CD4-positive, alpha-beta T cell treated with Interleukin-21 for 1 hour (primary cell): ENCODE data around the gene FBXO38.

Experiments
- DNase-seq: peaks from one replicate; pipeline ENCODE4 v3.0.0-alpha.2; 2020

FBXO38 gene

DNA sequence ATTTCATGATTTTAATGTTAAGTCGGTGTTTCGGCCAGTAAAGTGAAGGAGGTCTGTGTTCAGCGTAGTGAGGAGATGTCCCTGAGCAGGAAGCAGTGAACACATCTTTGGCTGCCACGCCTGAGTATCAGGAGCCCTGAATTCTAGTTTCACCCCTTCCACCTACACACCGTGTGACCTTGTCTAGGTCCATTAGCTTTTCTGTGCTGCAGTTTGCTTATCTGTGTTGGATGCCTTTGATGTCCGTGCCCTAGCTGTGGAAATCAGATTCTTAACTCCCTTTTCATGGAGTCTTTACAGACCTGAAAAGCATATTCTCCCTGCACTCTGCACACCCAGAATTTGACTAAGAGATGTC lies 601 bp downstream of the FBXO38 start:
- DNase-seq, result no peak

DNA sequence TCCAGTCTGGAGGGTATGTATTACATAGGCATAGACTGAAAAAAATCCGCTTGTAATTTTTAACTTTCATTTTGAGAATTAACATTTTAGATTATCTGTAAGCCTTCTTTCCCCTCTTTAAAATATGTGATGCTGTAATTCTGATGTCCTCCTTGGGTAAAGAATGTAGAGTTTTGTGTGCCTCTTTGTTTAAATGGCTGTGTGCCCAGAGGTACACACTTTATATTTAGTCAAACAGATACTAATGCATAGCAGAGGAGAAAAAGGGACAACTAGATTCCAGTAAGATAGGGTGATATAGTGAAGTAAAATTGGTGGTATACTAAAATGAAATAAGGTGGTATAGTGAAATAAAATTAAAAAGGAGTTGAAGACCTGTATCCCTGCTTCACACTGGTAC lies 1.3 kb downstream of the FBXO38 start:
- DNase-seq, result no peak

DNA sequence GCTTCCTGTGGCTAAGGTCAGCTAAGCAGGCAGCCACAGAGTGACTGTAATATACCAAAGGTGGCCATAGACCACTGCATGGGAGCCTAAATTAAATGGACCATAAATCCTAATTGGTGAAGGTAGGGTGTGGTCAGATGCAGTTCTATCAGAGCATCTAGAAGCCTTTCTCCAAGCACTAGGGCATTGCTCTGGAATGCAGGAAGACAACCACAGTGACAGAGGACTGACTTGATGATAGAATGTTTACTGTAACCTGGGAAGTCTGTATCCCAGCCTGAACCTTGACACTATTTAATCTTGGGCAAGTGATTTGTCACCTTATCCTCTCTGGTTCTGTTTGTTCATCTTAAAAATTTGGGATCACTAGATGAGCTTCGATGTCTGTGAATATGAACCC lies 2.3 kb downstream of the FBXO38 start:
- DNase-seq, result no peak

DNA sequence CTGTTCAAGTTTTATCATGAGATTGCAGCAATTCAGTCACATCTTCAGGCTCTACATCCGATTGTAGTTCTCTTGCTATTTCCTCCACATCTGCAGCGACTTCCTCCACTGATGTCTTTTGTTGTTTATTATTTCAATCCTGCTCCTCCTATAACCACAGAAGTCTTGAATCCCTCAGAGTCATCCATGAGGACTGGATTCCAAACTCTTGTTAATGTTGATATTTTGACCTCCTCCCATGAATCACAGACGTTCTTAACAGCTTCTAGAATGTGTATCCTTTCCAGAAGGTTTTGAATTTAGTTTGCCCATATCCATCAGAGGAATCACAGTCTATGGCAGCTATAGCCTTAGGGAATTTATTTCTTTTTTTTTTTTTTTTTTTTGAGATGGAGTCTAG lies 3.6 kb downstream of the FBXO38 start:
- no peak for DNase-seq

DNA sequence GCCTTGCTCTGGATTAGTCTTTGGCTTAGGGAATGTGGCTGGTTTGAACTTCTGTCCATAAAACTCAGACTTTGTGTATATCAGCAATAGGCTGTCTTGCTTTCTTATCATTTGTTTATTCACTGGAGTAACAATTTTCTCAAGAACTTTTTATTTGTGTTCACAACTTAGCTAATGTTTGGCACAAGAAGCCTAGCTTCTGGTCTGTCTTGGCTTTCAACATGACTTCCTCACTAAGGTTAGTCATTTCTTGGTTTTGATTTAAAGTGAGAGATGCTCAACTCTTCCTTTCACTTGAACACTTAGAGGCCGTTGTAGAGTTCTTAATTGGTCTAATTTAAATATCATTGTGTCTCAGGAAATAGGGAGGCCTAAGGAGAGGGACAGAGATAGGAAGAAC lies 4.9 kb downstream of the FBXO38 start:
- no peak for DNase-seq

DNA sequence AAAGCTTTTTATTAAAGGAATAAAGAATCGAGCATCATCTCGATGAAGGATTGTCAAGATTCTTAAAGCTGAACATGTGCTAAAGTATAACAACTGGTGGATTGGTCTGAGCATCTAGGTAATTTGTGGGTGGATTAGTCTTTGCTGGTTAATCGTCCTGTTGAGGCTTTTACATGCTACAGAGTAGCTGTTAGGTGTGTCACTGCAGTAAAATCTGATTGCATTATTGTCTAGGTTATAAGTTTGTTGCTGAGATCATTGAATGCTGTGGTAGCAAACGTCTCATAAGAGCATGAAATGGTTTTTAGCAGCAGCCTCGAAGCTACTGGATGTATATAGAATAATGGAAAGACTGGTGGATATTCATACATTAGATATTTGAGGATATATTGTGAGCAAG lies 7.2 kb downstream of the FBXO38 start:
- no peak for DNase-seq

DNA sequence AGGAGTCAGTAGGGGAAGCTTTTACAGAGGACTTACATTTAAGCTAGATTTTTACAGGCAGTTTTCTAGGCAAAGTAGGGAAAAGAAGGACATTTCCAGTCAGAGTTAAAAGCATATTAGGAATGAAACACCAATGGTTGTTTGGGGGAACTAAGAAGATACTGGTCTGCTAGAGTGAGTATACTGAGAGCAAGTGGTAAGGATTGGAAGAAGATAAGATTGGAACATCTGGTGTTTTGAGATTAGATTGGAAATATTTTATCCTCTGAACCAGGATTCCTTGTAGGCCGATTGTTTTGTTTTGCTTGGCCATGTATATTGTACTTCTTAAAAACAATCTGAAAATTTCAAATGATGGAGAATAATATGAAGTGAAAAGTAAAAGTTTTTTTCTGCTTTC lies 7.7 kb downstream of the FBXO38 start:
- DNase-seq, result no peak

DNA sequence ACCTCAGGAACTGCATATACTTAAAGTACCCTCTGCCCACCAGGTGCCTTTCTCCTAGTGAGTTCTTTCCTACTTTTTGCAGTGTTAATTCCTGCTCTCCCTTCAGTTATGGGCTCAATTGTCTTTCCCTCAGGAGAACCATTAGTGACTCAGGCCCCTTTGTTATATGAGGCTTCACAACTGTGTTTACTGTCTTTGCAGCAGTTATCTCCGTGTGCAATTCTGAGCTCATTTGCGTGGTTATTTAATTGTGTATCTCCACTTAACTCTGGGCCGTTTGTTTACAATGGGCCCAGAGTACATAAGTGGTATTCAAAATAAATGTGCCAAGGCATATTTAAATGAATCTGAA lies 9.6 kb downstream of the FBXO38 start:
- no peak for DNase-seq

DNA sequence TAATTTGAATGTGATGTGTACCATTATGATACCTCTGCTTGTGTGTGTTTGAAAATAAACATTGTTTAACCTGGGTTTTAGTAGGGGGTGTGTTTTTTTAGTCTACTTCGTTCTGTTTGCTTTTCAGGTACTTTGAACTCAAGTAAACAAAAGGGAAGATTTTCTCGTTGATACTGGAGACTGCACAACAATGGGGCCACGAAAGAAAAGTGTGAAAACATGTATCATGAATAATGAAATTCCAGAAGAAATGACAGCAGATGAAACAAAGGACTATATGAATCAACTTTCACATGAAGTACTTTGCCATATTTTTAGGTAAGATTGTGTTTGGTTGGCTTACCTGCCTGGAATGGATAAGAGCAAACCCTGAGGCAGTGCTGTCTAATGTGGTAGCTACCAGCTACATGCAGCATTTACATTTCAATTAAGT lies 10.8 kb downstream of the FBXO38 start:
- DNase-seq, result no peak

DNA sequence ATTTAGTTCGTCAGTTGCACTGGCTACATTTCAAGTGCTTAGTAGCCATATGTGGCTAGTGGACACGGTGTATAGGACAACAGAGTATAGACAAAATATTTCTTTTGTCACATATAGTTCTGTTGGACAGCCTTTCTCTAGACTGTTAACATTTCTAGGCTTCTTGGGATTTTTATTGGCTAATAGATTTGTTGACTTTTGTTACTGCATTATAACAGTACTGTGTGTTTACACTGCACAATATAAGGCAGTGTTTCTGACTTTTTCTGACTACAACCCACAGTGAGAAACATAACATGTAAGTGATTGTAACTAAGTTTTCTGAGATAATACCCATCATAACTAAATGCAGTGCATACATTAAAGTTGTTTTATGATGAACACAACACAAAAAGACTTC lies 11.3 kb downstream of the FBXO38 start:
- no peak for DNase-seq

DNA sequence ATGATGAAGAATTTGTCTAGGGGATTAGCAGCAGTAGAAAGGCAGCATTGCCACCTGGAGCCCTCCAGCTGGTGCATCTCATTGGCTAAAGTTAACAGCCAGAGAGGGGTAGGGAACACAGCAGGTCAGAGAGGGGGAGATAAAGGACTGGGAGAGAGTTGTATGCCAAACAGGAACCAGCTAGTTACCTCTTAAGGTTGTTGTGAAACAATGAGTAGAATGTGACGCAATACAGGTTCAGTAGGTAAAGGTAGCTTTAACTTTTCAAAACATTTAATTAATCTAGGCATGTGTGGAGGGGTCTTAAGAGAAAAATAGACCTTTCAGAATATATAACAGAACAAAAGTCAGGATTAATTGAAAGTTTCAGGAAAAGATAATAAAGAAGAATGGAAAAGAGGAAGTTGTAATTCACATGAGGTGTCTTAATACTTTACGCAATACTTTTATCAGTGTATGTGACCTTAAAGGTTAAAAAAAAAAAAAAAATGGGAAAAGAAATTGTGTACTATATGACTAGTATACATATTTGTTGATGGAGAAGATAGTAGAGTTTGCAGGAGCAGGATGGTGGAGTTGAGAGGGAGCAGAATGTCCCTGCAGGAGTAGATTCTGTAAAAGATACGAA lies 14.3 kb downstream of the FBXO38 start:
- no peak for DNase-seq

DNA sequence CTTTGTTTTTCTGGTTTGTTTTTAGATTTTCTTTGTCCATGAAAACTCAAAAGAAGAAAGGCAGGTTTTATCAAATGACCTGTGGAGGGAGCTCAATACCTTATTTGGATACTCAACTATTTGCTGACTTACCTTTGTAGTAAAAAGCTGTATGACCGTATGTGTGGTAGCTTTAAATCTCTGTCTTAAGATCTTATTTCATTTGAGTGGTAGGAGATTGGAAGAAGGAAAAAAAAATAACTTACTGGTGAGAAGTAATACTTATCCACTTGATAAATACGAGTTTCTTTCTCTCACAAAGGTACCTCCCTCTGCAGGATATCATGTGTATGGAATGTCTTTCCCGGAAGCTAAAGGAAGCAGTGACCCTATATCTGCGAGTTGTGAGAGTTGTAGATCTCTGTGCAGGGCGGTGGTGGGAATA lies 15.0 kb downstream of the FBXO38 start:
- no peak for DNase-seq

DNA sequence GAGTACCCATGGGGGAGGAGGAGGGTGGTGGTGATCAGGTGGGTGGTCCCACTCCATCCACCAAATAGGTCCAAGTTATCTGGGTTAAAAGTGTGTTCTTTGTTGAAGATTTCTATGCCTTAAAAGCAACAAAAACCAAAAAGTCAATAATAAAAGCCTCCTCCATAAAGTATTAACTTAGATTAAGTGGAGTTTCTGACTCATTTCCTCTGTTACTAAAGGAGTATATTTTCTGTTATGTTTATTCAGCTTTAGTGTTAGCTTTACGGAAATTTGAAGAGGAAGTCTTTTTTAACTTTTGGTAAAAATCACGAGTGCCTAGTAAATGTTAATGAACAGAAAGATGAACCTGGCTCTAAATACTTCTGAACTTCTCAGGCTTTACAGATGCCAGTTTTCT lies 17.8 kb downstream of the FBXO38 start:
- DNase-seq, result no peak

DNA sequence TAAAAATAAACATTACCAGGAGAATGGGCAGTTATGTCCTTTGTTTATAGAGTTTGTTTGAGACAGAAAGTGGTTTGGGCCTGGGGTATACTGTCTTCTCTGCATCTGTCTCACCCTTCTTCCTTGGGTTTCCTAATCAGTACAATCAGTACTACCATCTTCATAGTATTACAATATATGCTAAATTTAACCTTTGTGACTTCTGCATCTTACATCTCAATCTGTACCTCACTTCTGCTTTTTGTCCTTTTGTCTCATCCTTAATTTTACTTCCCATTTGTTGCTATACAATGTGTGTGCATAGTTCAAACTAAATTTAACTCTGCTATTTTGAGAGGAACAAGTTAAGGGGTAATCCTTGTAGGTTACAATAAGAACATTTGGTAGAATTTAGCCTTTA lies 19.6 kb downstream of the FBXO38 start:
- no peak for DNase-seq

DNA sequence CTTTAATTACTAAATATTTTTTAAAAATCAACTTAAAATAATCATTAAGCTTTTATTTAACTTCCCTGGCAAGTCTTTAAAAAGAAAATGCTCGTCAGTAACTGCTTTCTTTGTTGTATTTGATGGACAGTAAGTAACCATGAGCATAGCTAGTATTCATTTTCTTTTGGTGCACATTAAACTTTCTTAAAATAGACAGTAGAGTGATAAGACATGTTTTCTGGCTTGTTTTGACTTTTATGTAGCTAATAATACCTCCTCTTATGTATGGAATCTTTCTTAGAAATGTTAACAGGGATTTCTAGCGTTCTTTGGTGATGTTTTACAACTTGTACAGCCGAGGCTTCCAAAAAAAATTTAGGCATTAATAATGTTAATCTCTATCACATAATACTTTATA lies 22.6 kb downstream of the FBXO38 start:
- no peak for DNase-seq

DNA sequence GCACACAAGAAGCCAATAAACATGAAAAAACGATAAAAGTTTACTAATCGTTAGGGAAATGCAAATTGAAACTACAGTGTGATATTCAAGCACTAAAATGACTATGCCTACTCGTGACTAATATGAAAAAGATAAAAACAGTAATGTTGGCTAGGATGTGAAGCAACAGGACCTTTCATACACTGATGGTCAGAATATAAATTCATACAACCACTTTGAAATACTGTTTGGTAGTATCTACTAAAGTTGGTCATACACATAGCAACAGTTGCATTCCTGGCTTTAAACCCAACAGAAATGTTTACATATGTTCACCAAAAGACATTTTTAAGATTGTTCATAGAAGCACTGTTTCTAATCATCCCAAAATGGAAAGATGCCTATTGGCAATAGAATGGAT lies 24.3 kb downstream of the FBXO38 start:
- DNase-seq, result no peak

DNA sequence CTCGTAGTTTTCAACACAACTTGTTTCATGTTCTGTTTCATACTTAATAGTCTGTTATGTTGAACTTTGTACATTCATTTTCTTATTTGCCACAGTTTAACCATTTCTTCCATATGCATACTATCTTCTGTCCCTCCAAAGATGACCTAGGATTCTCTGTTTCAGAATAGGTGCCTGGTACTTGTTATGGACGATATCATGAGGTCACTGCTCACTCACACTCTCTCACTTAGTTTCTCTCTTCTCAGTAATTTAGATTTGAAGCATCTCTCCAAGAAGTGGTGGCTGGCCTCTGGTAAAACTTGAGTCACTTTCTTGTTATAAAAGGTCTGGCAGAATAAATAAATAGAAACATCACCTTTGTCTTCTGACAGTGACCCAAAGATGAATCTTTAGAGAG lies 28.4 kb downstream of the FBXO38 start:
- DNase-seq, result no peak

DNA sequence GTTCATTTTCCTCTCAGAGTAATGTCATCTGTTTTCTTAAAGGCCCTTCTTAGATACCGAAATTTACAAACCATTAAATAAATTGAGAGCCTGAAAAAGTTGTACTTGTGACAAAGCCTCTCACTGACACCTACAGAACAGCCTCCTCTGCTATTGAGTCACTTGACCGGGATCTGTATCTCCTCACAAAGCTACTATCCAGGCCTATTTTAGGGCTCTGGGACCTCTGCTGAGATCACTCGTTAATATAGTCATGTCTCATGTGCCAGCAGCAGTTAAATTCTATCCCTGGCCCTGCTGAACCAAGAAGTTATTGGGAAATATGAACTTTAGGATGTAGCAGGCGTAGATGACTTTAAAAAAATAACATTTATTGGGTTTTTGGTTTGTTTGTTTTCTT lies 31.1 kb downstream of the FBXO38 start:
- no peak for DNase-seq

DNA sequence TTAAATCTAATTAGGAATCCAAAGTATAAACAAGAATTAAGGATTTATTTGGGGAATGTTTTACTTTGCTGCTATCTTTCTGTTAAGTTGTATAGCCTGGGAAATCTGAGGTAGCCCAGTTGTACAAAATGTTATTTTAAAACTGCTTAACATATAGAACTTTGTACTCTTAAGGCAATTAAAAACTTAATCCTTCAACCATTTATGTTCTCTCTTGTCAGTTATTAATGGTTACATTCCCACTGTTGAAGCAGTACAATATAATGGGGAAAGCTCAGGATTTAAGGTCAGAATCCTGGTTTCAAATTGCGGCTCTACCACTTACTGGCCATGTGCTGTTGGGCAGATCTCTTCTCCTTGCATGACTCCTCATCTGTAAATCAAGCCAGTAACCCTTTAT lies 32.7 kb downstream of the FBXO38 start:
- DNase-seq, result no peak

DNA sequence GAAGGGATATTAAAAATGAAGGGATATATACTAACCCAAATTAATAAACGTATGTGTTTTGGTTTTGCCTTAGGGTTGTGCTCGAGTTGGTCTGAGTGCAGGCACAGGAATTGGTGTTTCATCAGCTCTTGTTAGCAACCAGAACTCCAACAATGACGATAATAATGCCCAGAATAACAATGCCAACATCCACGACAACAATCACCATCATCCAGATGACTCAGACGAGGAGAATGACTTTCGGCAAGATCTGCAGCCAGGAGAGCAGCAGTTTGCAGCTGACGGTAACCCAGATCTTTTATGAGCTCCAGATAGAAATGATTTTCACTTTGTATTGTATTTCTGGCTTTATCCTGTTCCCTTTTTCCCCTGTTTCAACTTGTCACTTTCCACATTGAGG lies 33.2 kb downstream of the FBXO38 start:
- no peak for DNase-seq

DNA sequence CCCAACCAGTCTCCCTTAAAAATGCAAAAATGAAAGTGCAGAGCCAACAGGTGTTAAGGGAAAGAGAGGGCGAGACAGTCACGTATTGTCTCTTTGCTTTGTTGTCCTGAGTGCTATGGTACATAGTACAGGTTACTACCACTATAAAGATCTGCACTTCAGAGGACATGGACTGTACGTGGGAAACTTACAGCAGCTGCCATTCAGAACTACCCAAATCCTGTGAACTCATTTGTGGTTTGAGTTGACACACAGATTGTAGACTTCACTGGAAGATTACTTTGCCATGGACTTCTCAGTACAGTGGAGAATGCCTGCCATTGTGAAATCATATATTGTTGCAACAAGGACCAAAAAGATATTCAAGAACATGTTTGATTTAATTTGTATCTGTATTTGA lies 34.8 kb downstream of the FBXO38 start:
- no peak for DNase-seq

DNA sequence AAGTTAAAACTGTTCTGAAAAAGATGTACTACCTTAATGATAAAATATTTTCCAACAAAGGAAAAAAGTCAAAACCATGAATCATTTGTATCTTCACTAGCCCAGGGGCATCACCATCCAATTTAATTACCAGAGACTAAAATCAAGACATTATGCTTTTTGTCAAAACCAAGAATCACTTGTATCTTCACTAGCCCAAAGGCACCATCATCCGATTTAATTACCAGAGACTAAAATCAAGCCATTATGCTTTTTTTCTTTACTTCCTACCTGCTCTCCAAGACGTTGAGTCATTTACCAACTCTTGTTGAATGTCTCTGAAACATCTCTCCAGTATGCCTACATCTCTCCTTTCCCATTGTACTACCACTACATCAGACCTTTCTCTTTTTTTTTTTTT lies 37.9 kb downstream of the FBXO38 start:
- no peak for DNase-seq

DNA sequence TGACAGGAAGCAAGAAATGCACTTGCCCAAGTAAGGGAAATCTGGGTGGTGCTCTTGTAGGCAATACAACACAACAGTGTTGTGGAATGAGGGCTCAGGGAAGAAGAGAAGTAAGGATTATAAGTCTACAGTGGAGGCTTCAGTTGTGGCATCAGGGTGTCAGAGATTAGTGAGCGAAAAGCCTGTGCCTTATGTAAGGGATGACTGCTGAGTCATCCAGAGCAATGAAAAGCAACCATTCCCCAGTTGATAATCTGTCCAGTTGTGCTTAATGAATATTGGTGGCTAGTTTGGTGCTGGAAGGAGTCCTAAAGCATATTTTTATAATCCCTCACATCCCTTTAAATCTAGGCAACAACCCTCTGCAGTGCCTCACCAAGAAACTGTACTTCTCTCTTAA lies 42.0 kb downstream of the FBXO38 start:
- no peak for DNase-seq

DNA sequence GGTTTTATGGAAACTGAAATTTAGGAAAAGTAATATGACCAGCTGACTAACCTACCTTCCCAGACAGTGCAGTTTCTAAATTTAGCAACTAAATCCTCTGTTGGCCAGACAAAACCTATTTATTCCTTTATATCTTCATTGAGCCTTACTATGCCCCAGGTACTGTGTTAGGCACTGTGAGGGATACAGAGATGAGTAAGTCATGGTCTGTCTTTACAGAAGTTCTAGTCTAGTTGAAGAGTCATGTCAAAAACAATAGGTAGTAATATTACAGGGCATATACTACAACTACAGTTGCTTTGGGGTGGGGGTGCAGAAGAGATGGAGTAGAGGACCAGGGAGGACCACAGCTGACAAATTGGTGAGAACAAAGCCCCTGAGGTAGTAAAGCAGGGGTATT lies 42.8 kb downstream of the FBXO38 start:
- no peak for DNase-seq

DNA sequence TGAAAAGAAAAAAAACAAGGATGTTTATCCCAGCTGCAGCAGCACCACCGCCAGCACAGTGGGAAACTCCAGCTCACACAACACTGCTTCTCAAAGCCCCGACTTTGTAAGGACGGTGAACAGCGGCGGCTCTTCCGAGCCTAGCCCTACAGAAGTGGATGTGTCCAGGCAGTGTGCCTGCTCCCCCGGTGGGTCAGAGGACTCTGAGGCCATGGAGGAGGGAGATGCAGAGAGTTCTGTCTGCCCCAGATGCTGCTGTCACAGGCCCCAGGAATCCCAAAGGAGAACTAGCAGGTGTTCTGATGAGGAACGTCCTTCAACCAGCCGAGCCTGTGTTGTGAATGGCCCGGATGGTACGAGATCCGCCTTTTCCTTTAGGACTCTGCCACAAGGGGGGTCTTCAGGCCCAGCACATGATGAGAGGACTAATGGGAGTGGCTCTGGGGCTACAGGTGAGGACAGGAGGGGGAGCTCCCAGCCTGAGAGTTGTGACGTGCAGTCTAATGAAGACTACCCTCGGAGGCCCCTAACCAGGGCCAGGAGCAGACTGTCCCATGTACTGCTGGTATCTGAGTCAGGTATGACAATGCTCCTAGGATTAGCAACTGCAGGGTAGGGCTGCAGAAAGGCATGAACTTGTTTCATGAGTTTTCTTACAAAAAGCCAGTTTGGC lies 43.7 kb downstream of the FBXO38 start:
- DNase-seq, result no peak

DNA sequence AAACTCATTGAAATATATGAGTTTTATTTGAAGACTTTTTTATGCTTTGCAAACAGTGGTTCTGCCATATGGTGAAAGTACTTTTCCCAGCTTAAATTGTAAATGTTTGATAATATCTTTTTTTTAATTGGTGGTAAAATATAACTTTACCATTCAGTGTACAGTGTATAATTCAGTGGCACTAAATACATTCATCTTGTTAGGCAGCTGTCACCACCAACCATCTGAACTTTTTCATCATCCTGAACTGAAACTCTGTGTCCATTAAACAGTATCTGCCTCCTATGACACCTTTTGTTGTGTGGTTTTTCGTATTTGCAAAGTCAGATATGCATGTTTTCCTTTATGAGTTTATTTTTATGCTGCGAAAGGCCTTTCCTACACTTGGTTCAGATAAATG lies 45.1 kb downstream of the FBXO38 start:
- DNase-seq, result no peak
